Measurements from ENCODE around the gene SEMA4G.

GRCh38 chr10:100972904-100973535 is 3.7 kb downstream of the SEMA4G start:
- no peak for TF ChIP-seq POLR2A (IDR thresholded peaks at IDR 0.05)
- TF ChIP-seq CTCF (IDR thresholded peaks at IDR 0.05) = no peak

All from body of pancreas (tissue), 4 donors.